Stimulated activated CD4-positive, alpha-beta T cell treated with anti-CD3 and anti-CD28 coated beads, Interleukin-12 subunit alpha, Interleukin-12 subunit beta, amount 100 ng/mL, for 24 hours (primary cell): Measurements from ENCODE around the gene ALDOC.
"Not testable (repeated sequence)": the region's sequence is repeated elsewhere in the genome, so short reads cannot be mapped to it uniquely, and the experiment has no call there.

Experiments used
- DNase-seq, 2 experiments: peaks; one replicate each; pipeline ENCODE4 v3.0.0-alpha.2; 2020; ENCODE audit warnings: low read depth in 2 of 2

The ALDOC gene

DNA sequence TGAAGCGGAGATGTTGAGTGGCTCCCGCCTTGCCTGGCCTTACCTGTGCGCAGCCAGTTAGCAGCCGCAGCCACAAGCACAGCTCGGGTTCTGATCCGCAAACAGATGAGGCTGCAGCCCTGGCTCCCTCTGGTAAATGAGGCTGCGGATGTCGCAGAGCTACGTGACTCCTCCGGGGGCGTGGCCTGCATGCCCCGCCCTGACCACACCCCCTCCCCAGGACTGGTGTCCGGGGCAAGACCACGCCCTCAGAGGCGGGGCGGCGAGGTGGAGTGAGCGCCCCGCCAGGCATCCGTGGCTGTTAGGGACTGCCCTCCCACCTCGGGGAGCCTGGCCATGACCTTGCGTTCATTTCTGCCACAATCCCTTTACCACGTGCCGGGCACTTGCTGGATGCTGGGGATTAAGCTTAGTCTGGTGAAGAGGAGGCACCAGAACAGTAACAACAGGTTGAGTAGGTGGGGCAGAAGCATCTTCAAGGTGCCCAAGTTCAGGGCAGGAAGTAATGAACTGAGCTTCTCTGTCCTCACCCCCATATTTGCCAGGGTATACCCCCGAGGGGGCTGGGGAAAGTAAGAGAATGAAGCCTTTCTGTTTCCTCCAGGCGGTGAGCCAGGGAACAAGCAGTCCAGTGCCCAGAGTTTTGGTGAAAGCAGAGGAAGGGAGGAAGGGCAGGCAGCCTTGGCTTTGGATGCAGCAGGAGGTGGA lies at the start of gene ALDOC:
Gene ALDOC (minus strand): TSS at position 138 of the 708 bp plus-strand sequence. CDS start 1,363 bp downstream, outside the sequence.
- peak; percentile 90 to 99 for DNase-seq

DNA sequence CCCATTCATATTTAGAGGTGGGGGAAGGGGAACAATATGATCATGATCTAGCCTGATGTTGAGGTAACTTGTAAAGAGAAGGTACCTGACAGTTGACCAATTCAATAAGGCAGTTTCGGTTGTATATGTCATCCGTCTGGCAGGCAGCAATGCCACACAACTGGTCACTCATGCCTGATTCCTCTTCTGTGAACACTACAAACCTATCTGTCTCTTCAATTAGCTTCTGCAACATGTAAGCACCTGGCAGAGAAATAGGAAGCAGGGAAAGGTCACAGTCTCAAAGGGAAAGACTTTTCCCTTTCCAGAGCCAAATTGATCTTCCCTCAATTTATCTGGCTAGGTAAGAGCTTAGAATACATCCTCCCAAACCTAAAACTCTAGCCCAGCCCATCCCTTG lies 47.5 kb upstream of the ALDOC start:
- no peak for DNase-seq

DNA sequence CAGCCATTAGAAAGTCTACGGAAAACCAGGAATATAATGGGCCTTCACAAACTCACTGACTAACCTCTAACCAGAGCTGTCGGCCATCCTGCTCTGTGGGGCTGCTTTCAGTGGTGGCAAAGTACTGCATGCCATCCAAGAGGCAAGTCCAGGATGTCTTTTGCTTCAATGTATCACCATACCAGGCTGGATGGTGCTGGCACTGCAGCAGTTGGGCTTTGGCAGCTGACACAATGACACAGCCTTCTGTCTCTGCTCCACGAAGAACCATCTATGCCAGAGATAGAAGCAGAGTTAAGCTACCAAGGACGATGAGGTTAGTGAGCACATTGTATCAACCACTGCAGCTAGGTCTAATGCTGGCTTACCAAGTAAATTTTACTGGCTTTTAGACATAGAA lies 47.0 kb upstream of the ALDOC start:
- DNase-seq: no peak

DNA sequence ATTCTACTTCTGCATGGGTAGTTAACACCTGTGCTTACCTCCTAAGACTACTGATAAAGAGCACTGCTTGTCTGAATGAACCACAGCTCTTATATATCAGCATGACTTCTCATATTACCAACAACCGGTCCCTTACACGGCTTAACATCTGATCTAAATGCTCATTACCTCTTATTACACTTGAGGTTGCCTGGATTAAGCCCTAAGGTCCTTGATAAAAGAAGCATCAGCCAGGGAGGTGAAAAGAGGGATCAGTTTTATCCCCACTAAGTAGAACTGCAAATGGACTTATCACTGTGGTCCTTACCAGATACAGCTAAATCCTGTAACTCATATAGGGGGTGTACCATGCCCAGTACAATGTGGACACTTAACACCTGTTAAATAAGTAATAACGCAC lies 45.5 kb upstream of the ALDOC start:
- DNase-seq: no peak

DNA sequence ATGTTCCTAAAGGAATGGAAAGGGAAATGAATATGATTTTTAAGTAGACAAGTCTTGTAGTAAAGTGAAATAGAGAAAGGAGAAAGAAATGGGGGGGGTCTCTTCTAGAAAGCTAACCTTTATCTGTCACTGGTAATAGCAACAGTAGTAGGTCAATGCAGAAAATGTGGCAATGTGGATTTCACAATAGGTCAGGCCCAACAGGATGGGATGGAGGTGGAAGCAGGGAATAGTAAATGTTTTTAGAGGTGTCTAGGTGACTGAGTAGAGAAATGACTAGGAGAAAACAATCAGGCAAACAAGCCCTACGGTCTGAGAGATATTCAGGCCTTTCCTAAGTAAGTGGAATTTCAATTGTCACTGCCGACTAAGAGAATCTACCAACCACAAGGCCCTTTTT lies 43.3 kb upstream of the ALDOC start:
- no peak for DNase-seq

DNA sequence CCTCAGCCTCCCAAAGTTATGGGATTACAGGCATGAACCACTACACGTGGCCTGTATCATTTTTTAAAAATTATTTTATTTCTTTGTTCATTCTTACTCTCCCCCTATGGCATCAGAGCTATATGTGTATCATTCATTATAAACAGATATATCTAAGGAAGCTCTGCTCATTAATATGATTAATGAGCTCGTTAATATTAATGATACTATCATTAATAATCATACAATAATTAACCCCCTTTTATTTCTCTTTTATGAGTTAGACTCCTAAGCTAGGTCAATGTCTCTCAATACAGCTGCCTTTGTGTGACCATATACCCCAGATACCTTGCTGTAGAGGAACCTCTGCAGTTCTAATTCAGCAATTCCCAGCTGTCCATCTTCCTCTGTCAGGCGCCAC lies 41.8 kb upstream of the ALDOC start:
- DNase-seq: no peak

DNA sequence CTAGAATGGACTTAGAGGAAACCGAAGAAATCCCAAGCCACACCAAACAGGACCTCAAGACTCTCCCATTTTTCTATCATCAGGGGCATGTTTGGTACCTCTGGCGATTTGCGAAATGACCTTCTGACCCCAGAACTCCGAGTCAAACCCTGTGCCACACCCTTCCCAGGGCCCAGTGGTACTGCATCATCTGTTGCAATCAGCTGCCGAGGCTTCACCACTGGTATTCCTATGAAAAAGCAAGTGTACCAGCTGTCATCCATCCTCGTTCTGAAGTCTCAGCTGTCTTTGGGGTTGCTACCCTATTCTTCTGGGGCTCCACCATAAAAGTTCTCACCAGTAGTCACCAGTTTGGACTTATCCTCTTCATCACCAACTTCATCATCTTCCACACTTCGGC lies 39.6 kb upstream of the ALDOC start:
- DNase-seq: no peak

DNA sequence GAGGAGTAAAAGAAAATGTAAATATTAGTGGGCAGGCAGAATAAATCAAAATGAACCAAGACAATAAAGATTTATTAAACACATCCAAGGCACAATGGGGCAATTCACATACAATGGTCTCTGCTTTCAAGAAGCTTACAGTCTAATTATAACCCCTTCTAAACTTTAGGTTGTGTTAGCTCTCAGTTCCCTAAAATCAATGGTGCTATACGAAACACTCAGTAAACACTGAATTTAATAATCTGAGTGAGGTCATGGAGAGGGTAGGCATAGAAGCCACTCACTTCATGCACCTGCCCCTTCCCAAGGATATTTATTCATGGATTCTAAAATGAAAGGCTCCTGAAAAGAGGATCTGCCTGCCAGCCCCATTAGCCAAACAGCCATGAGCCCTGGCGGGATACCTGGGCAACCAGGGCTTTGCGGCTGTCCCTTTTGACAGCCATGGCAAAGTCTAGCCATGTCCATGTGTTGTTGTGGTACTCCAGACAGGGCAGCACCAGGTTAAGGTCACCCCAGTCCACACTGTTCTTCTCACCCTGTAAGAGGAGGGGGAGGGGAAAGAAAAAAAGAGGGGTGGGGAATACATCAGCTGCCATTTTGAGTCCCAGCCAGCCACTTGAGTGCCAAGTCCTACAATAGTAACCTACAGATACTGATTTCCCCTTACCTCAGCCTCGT lies 38.7 kb upstream of the ALDOC start:
- DNase-seq: no peak

DNA sequence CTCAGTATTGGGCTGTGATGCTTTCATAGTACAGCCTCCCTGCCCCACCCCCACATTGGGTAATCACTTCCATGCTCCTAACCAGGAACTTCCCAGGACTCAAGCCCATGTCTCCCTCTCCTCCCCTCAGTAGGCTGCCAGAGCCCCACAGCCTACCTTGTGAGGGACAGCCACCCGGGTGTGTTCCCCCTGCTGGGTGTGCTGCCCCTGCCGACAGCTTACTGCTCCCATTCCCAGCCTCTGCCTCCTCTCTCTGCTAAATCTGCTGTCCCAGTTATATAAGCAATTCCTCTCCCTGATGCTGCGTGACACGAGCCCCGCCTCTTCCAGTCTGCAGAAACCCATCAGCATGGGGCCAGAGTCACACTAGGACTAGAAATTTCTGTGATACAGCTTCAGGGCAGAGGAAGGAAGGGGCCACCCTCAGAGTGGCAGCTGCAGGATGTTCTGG lies 37.3 kb upstream of the ALDOC start, which contains the start of gene RSKR:
Gene RSKR (minus strand): TSS at position 255 of the 451 bp plus-strand sequence. CDS start 24 bp downstream, at position 231.
- DNase-seq: no peak

DNA sequence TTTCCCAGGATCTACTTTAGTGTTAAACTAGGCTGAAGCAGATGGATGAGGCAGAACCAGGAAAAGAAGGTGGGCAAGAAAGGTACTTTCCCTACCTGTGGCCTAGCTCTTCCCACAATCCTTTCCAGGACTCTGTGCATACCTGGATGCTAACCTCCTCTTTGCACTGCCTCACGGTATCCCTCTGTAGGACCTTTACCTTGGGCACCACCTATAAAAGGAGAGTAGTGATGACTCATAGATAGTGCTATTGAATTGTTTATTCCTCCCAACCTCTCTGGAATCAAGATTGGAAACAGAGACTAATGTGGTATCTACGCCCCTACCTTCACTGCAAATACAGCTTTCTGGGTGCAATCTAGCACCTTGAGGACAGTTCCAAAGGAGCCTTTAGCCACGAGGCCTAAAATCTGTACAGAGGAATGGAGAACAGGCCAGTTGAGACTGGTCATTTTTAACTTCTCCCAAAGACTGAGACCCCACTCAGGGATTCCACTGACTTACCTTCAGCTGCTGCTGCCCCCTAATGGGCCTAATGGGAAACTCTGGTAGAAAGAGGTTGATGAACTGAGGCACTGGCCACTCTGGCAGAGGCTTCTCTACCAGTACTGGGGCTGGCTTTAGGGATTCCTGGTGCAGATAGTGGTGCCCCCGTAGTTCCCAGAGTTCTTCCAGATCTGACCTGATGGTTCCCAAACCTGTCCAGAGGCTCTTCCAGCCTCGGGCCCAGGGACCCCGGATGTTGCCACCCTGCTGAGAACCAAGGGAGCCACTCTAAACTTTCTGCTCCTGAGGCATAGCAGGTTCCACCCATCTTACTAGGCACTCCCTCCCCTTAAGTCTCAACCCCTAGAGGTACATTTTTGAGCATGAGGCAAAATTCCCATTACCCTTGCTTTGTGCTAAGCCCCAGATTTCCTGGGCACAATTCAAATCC lies 36.5 kb upstream of the ALDOC start:
- DNase-seq: peak in 1 of 2 experiments; percentile 8

DNA sequence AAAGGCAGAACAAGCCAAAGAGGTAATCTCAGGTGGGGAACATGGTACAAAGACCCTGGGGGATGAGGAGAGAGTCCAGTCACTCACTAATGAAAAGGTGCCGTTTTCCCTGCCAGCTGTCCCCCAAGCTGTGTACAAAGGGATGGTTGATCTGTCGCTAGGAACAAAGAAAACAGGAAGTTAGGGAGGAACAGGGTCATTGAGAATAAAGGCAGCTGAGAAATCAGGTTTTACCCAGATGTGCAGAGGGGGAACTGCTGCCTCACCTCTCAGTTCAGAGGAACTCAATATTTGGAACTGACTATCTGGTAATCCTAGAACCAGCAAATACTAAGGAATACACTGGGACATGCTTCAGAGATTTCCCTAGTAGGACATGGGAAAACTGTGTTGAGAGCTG lies 35.8 kb upstream of the ALDOC start:
- no peak for DNase-seq

DNA sequence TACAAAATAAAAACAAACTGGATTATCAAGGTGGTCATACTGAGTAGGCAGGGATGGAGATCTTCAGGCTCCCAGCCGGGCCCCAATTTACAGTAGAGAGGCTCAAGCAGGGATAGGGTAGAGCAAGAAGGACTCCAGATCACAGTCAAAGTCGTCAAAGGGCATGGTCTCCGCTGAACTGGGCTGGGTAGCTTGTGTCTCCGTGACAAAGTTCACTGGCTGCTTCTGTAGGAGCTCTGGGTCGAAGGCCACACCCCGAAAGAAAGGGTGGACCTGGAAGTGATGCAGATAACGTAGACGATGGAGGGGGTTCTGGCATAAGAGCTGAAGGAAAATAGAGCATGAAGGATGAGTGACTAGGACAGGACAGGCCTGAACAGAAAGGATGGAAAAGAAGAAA lies 33.7 kb upstream of the ALDOC start:
- no peak for DNase-seq

DNA sequence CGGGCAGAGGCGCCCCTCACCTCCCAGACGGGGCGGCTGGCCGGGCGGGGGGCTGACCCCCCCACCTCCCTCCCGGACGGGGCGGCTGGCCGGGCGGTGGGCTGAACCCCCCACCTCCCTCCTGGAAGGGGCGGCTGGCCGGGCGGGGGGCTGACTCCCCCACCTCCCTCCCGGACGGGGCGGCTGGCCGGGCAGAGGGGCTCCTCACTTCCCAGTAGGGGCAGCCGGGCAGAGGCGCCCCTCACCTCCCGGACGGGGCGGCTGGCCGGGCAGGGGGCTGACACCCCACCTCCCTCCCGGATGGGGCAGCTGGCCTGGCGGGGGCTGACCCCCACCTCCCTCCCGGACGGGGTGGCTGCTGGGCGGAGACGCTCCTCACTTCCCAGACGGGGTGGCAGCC lies 27.3 kb upstream of the ALDOC start:
- DNase-seq: not testable (repeated sequence)

DNA sequence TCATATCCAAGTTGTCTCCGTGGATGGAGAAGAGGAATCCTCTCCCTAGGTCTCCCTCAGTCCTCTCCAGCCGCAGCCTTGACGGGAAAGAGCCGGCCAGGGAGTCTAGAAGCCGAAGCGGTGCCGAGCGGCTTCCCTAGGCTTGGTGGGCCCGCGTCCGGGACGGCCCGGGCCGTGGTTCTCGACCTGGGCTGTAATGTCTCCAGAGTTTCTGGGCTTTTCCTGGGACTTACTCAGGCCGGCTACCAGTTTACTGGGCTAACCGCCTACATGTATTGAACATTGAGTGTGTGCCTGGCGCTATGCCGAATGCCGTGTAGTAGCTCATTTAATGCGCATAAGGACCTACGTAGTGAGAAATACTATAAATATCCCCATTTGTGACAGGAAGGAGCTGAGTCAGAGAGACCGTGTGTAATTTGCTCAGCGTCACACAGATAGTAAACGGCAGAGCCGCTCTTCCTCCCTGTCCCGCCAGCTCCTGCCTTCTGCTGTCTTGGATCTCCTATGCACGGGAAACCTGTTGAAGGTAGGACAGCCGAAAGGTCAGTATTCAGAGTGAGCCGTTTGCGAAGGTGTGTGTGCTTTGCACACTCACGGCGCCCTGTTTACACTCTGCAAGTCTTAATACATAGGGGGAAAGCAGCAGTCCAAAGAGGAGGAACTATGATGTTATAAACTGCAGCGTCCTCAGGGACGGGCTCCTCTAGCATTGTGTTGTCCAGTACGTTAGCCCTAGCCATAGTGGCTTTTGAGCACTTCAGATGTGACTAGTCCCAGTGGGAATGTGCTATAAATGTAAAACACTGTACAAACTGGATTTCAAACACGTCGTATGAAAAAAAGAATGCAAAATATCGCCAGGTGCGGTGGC lies 22.9 kb upstream of the ALDOC start:
- DNase-seq: peak; percentile 27 to 59

DNA sequence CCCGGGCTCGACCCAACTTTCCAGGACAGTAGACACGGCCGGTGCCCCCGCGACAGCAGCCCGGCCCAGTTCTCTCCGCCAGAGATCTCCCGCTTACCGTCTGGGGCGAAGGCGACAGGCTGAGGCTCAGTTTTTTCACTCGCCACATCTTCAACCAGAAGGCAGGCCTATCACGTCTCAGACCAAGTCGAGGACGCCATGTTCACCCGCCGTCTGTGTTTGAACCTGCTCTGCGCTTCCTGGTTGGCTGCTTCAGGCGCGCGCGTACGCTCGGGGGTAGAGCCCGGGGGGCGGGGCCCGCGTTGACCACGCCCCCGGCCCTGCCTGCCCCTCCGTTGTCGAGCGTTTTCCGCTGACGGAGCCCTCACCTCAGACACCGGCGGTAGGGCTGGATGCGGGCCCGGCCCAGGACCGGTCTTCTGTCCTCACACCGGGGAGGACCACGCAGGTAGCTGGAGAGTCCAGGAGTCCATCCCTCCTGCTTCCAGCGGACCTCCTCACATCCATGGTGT lies 22.2 kb upstream of the ALDOC start, which contains the start of gene SPAG5:
Gene SPAG5 (minus strand): TSS at position 227 of the 512 bp plus-strand sequence. CDS start 79 bp downstream, at position 148.
- DNase-seq: peak; percentile 88 to 89

DNA sequence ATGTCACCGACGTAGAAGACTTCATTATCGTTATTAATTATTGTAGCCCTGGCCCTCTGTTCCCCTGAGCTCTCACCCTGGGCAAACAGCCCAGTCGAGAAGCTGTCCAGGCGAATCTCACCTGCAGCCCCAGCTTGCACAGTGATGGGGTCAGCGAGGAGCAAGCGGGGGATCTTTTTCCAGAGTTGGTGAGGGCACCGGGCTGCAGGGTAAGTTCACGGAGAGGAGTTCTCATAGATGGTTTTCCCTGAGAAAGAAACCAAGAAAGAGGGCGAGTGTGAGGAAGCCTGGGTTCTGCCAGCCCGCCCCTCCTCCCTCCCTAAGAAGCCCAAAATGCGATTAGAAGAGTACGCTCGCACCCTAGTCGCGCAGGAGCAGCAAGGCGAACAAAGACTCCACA lies 21.7 kb upstream of the ALDOC start:
- no peak for DNase-seq

DNA sequence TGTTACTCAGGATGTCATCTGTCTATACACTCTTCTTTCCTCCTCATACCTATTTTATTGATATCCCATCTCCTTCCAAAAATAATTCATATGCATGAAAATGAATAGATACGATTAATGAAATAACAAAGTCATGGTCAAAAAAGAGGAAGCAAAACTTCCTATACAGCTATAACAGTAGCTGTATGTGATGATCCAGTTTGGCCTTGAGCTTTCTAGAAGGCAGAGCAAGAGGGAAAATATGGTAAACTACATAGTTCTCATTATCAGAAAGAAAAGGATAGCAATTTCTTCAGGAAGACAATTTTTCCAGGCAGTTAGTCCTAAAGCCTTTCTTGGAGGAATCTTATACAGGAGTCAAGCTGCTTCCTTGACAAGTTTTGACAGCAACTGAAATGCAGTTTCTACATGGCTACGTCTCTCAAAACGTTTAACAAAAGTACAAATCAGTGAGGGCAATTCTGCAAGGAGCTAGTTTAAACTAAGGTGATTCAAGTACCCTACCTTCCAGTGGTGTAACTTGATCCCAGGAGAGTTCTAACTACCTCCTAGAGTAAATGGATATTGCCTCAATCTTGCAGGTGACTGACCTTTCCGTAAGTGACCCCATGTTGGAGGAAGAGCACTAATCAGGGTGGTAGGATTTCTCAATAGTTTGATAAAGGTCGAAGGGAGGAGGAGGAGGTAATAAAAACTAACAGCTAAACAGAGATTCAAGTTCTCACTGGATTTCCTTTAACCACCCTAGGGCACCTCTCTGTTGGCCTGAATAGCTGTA lies 21.1 kb upstream of the ALDOC start:
- no peak for DNase-seq

DNA sequence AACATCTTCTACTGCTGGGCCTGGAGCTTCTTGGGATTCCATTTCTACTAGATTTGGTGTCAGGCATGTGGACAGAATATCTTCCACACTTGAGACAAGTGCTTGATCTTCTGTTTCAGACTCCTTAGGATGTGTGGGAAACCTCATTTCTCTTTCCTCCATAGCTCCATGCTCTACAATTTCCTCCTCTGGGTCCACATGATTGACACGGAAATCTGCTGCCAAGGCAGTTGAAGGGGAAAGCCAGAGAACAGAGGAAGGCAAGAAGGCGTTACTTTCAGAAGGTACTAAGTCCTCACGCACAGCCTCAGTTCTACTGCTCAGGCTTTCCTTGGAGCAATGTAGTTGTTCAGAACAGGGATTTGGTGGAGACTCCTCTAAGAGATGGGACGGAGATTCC lies 15.6 kb upstream of the ALDOC start:
- no peak for DNase-seq

DNA sequence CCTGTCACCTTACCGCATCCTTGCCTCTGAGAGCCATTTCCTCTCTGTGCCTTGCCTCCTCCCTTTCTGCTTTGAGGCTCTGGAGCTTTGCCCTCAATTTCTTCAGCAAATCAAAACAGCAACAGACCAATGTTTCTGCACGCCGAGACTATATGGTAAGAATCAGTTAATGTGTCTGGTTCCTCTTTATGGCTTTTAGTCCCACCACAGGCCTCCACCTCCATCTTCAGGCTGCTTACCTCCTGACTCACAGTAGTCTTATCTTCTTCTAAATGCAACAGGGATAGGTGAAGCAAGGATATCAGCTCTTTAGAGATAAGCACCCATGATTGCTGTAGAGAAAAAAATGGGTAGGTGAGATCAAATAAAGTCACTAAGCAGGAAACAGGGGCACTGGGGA lies 9.2 kb upstream of the ALDOC start:
- no peak for DNase-seq

DNA sequence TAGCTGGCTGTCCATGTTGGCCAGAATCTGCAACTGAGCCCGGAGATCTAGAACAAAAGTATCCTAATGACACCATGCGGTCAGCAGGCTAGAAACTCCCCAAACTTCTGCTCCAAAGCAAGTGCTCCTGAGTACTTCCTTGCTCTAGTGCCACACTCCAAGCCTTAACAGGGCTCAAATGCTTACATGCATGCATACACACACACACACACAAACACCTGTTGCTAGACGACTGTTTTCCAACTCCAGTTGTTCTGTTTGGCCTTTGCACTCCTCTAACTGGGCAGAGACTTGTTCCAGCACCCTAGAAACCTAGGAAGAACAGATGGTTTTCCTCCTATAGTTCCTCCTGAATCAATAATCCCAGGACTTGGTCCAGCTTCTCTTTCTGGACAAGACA lies 7.7 kb upstream of the ALDOC start:
- no peak for DNase-seq
